SKM-1 treated with dmso at 0.1 percent for 144 hours (cell line): Measurements from ENCODE around the gene ZZZ3.
"Not testable (repeated sequence)": the region's sequence is repeated elsewhere in the genome, so short reads cannot be mapped to it uniquely, and the experiment has no call there.

Experiments
- DNase-seq: peaks from one replicate; lab custom pipeline; 2025; ENCODE audit not compliant: unreplicated experiment; lab: John Stamatoyannopoulos, UW

ZZZ3 gene

GRCh38 chr1:77682460-77683159, at the start of gene ZZZ3:
ZZZ3 (minus strand) TSS chr1:77682658; CDS start chr1:77633354, 49,304 bp downstream.
- peak; percentile 91 for DNase-seq

- DNase-seq = no peak
Measured at GRCh38 chr1:77732090-77732489, 49.6 kb upstream of the ZZZ3 start.

- no peak for DNase-seq
Measured at GRCh38 chr1:77725706-77726105, 43.2 kb upstream of the ZZZ3 start.

- DNase-seq = no peak
Measured at GRCh38 chr1:77718181-77718580, 35.7 kb upstream of the ZZZ3 start.

GRCh38 chr1:77716065-77716464, 33.6 kb upstream of the ZZZ3 start:
- DNase-seq = no peak

- no peak for DNase-seq
Measured at GRCh38 chr1:77709727-77710126, 27.3 kb upstream of the ZZZ3 start.

GRCh38 chr1:77706321-77706720, 23.9 kb upstream of the ZZZ3 start:
- no peak for DNase-seq

GRCh38 chr1:77704736-77705135, 22.3 kb upstream of the ZZZ3 start:
- DNase-seq = no peak

- not testable (repeated sequence) for DNase-seq
Measured at GRCh38 chr1:77699673-77700072, 17.2 kb upstream of the ZZZ3 start.

GRCh38 chr1:77697441-77697840, 15.0 kb upstream of the ZZZ3 start:
- DNase-seq = no peak

GRCh38 chr1:77688939-77689338, 6.5 kb upstream of the ZZZ3 start:
- no peak for DNase-seq

GRCh38 chr1:77687519-77687906, 5.1 kb upstream of the ZZZ3 start:
- no peak for DNase-seq

- no peak for DNase-seq
Measured at GRCh38 chr1:77686796-77687518, 4.5 kb upstream of the ZZZ3 start.

- DNase-seq = peak; percentile 89
Measured at GRCh38 chr1:77683160-77684148, 996 bp upstream of the ZZZ3 start.

GRCh38 chr1:77680173-77680572, 2.3 kb downstream of the ZZZ3 start:
- DNase-seq = no peak

GRCh38 chr1:77678660-77679610, 3.5 kb downstream of the ZZZ3 start:
- no peak for DNase-seq

- not testable (repeated sequence) for DNase-seq
Measured at GRCh38 chr1:77674807-77675206, 7.7 kb downstream of the ZZZ3 start.

GRCh38 chr1:77673716-77674355, 8.6 kb downstream of the ZZZ3 start:
- no peak for DNase-seq

- no peak for DNase-seq
Measured at GRCh38 chr1:77673030-77673429, 9.4 kb downstream of the ZZZ3 start.

GRCh38 chr1:77672374-77672773, 10.1 kb downstream of the ZZZ3 start:
- no peak for DNase-seq
